ACHN (cell line): ENCODE data around the gene GNMT.
A peak's percentile ranks its signal among the peaks of the same experiment; 100 is the strongest.
"Not testable (repeated sequence)": the region's sequence is repeated elsewhere in the genome, so short reads cannot be mapped to it uniquely, and the experiment has no call there.

ENCODE experiments used
- DNase-seq: peaks from one replicate; pipeline ENCODE4 v3.0.0-alpha.2; 2015
- in situ Hi-C: cut with HindIII; loops from 2 replicates; pipeline ENCODE4 v1.10.0; 2017; ENCODE audit warnings: low sequenced_read_pairs, low pct_ligation_motif_present, low pct_unique_long_range_greater_than_20kb

Gene GNMT

DNA sequence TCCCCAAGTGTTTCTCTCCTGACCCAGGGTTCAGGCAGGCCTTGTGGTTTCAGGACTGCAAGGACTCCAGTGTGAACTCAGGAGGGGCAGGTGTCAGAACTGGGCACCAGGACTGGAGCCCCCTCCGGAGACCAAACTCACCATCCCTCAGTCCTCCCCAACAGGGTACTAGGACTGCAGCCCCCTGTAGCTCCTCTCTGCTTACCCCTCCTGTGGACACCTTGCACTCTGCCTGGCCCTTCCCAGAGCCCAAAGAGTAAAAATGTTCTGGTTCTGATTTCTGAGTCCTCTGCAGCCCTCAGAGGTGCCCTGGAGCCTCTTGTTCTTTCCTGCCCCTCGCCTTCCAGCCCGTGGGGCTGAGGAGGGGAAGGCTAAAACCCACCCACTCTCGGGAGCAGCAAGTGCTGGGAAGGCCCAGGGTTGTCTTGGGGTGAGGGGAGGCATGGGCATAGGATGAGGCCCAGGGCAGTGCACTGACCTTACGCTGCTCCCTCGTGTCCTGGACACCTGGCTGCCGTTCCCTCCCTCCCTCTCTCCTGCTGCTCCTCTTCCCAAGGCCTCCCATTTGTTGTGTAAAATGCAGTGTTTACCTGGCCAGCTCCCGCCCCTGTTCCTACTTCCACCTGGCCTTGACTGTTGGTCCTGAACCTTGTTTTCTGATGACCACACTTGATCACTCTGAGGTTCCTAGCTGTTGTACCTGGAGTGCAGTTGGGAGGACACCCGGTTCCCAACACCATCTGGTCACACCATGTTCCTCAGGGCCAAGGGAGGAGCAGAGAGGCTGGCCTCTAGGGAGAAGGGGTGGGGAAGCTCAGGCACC is 21.4 kb upstream of the GNMT start:
- in situ Hi-C loops: no loop called here
- DNase-seq: no peak

DNA sequence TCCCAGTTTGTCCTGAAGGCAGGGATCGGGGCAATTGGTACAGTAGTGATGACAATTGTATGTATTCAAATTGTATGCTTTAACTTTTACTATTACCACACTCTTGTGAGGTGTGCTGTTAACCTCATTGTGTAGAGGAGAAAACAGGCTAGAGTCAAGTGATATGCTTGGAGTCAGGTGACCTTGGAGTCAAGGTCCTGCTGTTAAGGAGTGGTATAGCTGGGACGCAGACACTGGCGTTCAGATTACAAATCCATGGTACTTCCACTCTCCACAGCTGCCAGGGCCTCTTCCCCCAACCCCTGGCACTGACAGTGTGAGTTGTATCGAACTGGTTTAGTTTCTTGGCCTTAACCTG is 20.8 kb upstream of the GNMT start:
- in situ Hi-C loops: no loop called here
- DNase-seq: no peak

DNA sequence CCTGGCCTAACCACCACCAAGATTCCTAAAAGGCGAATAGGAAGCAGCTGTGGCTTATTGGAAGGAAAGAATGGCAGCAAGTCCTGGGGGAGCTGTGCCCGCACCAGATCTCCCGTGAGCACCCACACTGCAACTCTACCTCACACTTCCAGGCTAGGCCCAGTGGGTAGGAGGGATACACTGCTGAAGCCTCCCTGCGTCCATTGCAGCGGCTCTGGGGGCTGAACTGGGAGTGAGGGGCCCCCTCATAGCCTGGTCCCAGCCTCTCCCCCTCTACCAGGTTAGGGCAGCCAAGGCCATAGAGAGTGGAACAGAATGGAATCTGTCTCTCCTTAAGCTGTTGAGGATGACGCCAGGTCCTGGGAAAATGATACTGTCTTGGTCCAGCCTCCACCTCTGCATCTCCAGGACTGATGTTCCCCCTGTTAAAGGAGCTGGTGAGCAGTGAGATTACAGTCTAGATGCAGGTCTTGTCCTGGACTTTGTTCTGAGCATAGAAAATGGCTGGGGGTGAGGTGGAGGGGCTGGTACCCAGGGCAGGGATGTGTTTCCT is 20.0 kb upstream of the GNMT start:
- no peak for DNase-seq
- in situ Hi-C loops: no loop called here

DNA sequence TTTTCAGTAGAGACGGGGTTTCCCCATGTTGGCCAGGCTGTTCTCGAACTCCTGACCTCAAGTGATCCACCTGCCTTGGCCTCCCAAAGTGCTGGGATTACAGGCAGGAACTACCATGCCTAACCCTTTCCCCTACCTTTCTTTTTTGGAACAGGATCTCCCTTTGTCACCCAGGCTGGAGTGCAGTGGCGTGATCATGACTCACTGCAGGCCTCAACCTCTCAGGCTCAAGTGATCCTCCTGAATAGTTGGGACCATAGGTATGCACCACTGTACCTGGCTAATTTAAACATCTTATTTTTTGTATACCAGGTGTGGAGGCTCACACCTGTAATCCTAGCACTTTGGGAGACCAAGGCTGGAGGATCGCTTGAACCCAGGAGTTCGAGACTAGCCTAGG is 19.2 kb upstream of the GNMT start:
- in situ Hi-C loops, DNase-seq: not testable (repeated sequence)

DNA sequence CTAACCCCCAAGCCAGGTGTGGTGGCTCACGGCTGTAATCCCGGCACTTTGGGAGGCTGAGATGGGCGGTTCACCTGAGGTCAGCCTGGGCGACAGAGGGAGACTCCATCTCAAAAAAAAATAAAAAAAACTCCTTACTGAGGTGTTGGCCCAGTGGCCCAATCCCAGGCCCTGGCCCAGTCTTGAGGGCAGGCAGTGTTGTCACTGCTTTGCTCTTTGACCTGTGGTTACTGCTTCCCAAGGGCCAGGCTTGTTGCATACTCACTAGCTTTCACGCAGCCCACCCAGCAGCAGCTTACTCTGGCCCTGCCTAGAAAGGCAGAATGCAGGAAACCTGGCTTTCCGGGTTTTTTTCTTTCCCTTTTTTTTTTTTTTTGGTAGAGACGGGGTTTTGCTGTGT is 18.1 kb upstream of the GNMT start:
- DNase-seq: no peak
- in situ Hi-C loops: no loop called here

DNA sequence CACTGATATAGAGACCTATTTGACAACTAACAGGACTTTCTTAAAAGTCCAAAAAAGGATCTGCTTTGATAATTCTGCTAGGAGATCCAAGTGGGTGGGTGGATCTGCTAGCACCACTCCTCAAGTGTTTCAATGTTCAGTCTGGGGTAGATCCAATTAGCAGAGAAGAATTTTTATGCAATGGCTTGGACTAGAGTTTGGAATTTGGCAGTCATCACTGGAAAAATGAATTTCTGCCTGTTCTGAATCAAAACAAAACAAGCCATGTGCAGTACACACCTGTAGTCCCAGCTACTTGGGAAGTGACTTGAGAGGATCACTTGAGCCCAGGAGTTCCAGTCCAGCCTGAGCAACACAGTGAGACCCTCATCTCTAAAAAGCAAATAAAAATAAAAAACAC is 12.6 kb upstream of the GNMT start:
- in situ Hi-C loops: no loop called here
- no peak for DNase-seq

DNA sequence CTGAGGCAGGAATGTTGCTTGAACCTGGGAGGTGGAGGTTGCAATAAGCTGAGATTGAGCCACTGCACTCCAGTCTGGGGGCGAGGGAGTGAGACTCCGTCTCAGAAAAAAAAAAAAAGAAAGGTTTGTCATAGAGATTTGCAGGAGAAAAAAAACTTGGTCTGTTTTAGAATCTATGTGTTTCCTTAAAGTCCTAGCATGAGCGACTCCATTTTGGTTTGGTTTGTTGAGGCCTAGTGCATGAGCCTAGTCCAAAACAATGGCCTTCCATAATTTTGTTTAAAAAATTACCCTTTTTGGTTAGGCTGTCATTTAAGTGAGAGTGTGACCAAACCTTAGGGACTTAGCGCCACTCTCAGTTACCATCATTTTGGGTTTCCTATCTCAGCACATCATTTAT is 8.2 kb upstream of the GNMT start:
- no peak for DNase-seq
- in situ Hi-C loops: no loop called here

DNA sequence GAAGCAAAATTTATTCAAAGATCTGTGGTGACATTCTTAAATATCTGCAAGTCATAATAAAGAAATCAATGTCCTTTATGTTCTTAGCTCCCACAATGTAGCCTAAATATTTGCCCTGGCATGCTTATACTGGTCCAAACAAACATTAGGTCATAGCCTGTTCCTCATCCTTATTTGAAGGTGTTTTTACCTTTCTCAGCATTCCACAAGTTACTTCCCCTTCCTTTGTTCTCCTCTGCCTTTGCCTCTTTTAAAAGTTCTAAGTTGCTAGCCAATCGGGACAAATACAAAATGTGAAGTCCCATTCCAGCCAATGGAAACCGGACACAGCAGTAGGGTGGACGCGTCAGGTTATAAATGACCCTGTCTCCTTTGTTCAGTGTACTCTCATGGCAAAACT is 6.1 kb upstream of the GNMT start:
- DNase-seq, in situ Hi-C loops: not testable (repeated sequence)

DNA sequence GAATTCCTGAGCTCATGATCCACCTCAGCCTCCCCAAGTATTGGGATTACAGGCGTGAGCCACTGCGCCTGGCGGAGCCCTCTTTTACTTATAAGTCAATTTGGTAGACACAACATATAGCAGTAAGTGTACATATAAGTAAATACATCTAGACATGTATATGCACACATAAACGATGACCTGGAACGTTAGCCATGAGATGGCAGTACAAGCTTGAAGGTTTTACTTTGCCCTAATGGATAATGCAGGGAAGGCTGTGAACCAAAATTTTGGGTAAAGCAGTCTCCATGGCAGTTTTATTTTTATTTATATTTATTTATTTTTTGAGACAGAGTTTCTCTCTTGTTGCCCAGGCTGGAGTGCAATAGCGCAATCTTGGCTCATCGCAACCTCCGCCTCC is 2.4 kb upstream of the GNMT start:
- in situ Hi-C loops: no loop called here
- DNase-seq: no peak

DNA sequence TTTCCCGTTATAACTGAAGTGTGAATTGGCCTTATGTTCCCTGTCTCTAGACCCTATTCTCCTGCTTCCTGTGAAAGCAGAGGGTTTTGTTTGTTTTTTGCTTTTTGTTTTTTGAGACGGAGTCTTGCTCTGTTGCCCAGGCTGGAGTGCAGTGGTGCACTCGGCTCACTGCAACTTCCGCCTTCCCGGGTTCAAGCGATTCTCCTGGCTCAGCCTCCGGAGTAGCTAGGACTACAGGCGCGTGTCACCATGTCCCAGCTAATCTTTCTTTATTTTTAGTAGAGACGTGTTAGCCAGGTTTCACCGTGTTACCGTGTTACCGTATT is 674 bp upstream of the GNMT start:
- DNase-seq: no peak
- in situ Hi-C loops: no loop called here

DNA sequence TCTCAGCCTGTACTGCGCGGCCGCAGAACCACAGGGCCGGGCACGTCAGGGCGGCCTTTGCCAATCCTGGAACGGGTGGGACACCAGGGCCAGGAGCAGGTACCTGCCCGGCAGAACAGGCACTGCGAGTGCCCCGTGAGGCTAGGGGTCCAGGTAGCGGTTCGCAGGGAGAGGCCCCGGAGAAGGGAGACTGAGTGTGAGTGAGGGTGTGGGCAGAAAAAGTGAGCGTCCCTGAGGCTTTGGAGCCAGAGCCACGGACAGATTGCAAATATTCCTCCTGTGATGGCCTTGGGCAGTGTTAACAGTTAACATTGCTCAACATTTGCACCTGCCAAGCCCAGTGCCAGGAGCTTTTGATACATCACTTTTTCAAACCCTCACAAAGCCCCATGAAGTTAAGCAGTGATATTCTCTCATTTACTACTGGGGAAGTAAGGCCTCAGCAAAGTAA is 491 bp downstream of the GNMT start:
- no peak for DNase-seq
- in situ Hi-C loops: no loop called here

DNA sequence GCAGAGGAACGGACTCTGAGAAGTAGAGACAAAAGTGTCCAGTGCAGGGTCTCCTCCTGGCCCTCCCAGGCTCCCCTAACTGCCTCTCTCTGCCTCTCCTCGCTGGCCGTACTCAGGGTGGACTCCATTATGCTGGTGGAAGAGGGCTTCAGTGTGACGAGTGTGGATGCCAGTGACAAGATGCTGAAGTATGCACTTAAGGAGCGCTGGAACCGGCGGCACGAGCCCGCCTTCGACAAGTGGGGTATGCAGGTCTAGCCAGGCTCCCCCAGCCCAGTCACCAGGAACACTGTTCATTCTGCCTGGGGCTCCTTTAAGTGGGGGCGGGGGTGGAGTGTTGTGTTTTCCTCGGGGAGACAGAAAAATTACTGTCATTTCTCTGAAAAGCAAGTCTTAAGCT is 1.5 kb downstream of the GNMT start:
- DNase-seq: no peak
- in situ Hi-C loops: no loop called here

DNA sequence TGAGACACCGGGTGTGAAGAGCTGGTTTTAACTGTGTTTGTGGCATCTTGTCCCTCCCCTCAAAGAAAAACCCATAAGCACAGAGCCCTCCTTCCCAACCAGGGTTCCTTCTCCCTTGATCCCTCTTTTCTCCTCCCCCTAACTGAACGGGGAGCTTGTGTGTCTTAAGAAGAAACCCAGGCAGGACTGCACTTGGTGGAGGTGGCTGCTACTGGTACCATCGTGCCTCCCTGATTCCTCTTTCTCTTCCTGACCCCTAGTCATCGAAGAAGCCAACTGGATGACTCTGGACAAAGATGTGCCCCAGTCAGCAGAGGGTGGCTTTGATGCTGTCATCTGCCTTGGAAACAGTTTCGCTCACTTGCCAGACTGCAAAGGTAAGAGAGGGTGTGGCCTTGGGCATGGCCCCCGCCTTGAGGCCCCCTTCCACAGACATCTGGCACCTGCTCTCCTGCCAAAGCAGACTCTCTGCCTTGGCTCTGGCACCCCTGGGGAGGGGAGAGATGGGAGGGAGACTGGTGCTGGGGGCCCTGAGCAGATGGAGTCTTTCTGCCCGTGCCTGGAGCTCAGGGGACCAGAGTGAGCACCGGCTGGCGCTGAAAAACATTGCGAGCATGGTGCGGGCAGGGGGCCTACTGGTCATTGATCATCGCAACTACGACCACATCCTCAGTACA is 2.1 kb downstream of the GNMT start:
- no peak for DNase-seq

DNA sequence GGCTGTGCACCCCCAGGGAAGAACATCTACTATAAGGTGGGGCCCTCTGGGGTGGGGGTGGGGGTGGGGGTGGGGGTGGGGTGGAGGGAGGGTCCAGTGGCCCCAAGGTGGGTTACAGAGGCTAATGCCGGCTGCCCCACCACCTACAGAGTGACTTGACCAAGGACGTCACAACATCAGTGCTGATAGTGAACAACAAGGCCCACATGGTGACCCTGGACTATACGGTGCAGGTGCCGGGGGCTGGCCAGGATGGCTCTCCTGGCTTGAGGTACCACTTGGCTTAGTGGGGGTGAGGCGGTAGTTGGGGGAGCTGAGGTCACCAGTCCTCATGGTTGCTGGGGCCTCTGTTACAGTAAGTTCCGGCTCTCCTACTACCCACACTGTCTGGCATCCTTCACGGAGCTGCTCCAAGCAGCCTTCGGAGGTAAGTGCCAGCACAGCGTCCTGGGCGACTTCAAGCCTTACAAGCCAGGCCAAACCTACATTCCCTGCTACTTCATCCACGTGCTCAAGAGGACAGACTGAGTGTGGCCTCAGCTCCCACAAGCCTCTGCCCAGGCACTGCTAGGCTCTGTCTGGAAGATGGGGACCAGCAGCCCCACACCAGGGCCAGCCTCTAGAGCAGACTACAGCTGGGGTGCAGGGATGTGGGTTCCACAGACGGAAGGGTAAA is 2.8 kb downstream of the GNMT start:
- in situ Hi-C loops: no loop called here
- DNase-seq: no peak

More for the DNA sequence above, 2.1 kb downstream of the GNMT start:
- in situ Hi-C loops: no loop called here

DNA sequence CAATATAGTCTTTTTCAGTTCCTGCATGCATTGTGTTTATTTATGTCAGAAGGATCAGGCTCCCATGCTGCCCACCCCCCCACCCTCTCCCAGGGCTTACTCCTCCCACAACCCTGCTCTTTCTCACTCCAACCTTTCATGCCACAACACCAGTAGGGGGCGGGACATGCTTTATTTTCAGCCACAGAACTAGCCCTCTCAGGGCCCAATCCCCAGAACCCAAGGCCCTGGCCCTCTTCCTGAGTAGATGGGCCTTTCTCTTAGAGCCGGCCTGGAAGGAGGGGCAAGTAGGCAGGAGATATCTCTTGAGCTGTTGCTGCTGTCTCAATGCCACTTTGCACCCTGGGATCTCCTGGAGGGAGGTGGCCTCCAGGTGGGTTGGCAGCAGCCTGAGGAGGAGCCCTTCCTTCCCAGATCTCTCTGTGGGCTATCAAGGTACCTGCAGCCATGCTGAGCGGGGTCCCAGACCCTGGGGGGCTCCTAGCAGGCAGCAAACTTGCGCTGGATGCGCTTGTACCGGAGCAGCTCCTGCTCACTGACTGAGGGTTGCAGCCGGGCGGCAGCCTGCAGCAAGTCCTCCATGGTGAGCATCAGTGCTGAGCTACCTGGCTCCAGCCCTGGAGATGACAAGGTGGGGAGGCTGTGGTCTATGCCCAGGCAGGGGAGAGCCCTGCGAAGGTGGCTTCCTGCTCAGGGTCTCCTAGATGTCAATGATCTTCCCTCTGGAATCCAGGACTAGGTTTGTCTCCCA is 3.5 kb downstream of the GNMT start:
- in situ Hi-C loops: no loop called here
- peak; percentile 63 for DNase-seq

DNA sequence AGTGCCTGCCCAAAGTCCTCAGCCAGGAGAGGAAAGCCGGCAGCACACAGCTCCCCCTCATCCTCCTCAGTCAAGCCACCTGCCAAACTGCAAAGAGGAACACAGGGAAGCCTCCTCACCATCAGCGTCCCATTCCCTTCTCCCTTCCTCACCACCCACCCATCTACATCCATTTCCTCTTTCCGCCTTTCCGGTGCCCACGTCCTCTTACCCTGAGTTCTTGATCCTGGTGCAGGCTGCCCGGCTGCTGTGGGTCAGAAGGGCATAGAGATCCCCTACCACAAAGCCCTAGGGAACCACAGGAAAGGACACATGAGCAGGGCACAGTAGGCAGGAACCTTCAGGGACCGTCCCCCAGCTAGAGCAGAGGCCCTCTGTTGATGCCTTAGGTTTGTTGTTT is 6.0 kb downstream of the GNMT start:
- in situ Hi-C loops: no loop called here
- DNase-seq: no peak

DNA sequence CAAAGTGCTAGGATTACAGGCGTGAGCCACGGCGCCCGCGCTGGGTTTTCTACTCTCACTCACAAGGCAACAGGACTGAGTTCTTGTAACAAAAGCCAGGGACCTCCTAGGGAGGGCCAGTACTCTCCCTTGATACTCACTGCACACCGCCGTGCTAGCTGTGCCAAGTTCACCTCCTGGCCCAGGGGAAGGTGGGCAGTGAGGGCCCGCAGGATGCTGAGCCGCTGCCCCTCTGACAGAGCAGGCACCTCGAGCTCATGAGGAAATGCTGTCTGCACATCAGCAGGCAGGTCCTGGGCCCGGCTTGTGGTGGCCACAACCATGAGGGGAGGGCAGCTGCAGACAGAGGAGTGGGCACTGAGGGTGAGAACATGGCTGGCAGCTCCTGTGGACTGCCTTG is 6.7 kb downstream of the GNMT start:
- no peak for DNase-seq
- in situ Hi-C loops: no loop called here

DNA sequence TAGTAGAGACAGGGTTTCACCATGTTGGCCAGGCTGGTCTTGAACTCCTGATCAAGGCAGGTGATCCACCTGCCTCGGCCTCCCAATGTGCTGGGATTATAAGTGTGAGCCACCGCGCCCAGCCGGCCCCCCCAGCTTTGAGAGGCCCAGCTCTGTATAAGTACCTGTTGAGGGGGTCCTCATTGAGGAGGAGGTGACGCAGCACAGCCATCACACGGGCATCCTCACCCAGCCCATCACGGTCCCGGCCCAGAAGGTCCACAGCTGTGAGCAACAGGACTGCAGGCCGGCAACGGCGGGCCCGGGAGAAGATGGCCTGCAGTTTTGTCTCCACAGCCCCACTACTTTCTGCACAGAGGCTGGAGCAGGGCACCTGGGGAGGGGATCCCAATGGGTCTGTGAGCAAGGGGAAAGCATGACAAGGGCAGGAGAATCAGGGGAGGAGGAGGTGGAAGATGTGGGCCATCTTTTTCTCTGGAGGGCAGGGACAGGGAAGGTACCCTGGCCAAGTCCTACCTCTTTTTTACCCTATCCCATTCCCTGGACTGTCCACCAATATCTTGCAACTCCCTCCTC is 7.7 kb downstream of the GNMT start:
- no peak for DNase-seq
- in situ Hi-C loops: no loop called here

DNA sequence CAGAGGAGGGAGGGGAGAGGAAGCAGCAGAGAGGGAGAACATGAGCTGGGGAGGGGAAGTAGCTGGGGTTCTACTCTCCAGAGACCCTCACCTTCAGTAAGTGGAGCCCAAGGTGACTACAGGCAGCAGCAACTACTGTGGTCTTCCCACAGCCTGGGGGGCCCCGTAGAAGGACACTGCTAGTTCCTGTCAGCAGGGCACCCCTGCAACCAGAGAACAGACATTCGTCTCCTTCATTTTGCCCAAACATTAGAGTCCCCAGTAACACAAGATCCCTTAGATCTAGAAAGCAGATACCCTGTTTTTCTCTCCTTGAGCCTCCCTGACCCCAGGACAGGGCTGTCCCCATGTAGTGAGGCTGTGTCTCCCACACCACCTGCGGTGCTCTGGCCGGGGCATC is 8.2 kb downstream of the GNMT start:
- DNase-seq: no peak
- in situ Hi-C loops: no loop called here
